ENCODE data around the gene SKOR1.

SKOR1 gene

GRCh38 chr15:67820122-67820991, 5.0 kb upstream of the SKOR1 start:
- no peak for FAIRE-seq

DNA sequence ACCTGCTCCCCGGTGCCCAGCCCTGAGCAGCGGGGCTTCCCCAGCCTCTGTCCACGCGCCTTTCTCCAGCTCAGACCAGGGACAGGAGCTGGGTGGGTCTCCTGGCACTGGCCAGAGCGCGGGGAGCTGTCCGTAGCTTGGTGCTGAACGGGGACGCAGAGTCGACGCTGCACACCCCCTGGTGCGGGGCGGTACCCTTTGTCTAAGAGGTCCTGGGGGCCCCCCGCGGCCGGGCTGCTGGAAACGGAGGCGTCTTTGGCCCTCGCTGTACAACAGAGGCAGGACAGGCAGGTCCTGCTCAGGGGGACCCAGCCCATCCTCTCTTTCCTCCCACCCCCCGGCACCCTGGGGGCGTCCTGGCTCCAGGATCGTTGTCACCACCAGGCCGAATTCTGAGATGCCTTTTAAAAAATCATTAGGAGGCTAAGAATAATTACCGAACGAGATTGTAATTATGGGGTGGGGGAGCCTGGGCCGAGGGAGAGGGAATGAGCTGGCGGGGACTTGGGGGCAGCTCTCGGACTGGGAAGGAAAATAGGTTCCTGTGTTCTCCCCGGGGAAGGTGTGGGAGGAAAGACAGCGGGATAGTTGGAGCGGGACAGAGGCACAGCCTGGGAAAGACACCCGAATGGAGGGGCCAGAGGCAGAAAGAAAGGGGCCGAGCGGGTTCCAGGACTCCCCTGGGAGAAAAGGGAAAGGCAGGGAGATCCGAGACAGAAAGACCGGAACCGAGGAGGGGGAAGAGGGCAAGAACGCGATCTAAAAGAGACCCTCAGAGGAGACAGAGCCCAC, 4.1 kb upstream of the SKOR1 start:
- no peak for FAIRE-seq

- FAIRE-seq, result no peak
Observed at GRCh38 chr15:67821784-67822440, 3.4 kb upstream of the SKOR1 start.

DNA sequence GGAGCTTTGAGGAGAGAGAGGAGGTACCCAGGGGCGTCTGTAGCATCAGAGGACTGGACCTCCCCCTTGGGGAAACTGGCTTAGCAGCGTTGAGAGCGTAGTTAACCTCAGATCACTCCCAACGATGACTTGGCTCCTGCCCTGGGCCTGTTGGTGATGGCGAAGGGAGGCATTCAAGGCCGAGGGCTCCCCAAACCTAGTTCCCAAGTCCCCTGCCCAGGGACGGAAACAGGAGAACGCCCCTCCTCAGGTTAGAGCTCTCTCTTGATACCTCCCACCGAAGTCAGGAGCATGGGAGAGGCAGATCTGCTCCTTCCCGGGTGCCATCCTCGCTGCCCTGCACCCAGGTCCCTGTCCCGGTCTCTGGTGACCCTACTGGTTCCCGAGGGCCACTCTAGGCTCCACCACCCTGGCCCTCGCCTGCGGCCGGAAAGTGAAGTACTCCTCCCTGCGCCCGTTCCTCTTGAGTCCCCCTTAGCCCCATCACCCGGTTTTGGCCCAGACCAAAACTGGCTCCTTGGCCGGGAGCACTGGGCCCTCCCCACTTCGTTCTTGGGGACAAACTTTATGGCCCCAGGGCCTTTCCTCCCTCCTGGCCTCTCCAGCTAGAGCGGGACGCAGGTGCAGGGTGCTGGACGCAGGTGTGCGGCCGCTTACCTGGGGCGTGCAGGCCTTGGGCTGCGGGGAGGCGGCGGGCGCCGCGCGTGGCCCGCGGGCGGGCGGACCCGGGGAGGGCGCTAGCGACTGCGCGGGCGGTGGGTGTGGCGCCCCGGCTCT, 2.6 kb upstream of the SKOR1 start:
- no peak for FAIRE-seq

DNA sequence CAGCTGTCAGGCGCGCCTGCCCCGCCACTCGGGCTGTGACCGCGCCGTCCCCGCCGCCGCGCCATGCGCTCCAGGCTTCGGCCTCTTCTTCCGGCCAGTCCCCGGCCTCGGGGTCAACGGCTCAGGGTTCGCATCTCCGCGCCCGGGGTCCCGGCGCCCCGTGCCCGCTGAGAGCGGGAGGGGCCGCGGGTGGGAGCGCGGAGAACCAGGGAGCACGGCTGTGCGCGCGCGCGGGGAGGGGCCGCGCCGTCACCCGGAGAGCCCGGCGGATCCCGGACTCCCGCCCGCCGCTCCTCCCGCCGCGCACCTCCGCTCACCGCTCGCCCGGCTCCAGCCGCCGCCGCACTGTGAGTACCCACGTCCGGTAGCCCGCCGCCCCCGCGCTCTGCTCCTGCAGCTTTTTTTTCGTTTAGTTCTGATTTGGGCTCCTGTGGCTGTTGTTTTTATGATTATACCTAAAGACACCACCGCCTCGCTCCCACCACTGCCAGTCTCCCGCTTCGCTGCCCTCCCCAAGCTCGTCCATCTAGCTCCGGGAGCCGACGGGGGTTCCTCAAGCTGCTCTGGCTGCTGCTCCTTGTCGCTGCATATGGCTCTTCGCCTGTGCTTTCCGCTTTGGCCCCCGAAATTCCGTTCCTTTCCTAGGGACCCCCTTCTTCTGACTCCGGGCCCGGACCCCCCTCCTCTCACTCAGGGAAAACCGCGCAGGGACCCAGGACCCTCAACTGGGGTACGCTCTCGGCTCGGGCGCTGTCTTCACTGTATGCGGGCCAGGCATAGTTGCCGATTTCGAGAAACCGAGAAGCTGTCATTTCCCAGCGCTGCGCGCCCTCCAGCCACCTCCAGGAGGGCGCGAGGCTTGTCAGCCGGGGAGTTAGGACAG, 1.8 kb upstream of the SKOR1 start:
- FAIRE-seq, result no peak

- FAIRE-seq, result no peak
Observed at GRCh38 chr15:67824197-67824968, 926 bp upstream of the SKOR1 start.

DNA sequence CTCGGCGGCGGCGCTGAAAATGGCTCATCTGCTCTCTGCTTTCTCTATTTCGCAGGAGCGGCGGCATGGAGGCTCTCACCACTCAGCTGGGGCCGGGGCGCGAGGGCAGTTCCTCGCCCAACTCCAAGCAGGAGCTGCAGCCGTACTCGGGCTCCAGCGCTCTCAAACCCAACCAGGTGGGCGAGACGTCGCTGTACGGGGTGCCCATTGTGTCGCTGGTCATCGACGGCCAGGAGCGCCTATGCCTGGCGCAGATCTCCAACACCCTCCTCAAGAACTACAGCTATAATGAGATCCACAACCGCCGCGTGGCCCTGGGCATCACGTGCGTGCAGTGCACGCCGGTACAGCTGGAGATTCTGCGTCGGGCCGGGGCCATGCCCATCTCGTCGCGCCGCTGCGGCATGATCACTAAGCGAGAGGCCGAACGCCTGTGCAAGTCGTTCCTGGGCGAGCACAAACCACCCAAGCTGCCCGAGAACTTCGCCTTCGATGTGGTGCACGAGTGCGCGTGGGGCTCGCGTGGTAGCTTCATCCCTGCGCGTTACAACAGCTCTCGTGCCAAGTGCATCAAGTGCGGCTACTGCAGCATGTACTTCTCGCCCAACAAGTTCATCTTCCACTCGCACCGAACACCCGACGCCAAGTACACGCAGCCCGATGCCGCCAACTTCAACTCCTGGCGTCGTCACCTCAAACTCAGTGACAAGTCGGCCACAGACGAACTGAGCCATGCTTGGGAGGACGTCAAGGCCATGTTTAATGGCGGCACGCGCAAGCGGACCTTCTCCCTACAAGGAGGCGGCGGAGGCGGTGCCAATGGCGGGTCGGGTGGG, 790 bp downstream of the SKOR1 start:
- no peak for FAIRE-seq

DNA sequence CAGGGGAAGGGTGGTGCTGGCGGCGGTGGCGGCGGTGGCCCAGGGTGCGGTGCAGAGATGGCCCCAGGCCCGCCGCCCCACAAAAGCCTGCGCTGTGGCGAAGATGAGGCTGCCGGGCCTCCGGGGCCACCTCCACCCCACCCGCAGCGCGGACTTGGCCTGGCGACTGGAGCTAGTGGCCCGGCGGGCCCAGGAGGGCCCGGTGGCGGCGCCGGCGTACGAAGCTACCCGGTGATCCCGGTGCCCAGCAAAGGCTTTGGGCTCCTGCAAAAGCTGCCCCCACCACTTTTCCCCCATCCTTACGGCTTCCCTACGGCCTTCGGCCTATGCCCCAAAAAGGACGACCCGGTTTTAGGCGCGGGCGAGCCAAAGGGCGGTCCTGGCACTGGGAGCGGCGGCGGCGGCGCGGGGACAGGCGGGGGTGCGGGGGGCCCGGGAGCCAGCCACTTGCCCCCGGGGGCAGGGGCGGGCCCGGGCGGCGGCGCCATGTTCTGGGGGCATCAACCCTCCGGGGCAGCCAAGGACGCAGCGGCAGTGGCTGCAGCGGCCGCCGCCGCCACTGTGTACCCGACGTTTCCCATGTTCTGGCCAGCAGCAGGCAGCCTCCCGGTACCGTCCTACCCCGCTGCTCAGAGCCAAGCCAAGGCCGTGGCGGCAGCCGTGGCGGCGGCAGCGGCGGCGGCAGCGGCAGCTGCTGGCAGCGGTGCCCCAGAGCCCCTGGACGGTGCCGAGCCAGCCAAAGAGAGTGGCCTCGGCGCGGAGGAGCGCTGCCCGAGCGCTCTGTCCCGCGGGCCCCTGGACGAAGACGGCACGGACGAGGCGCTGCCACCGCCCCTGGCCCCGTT, 1.6 kb downstream of the SKOR1 start:
- no peak for FAIRE-seq

GRCh38 chr15:67827562-67828277, 2.4 kb downstream of the SKOR1 start:
- FAIRE-seq, result no peak

- no peak for FAIRE-seq
Observed at GRCh38 chr15:67828278-67828968, 3.1 kb downstream of the SKOR1 start.

DNA sequence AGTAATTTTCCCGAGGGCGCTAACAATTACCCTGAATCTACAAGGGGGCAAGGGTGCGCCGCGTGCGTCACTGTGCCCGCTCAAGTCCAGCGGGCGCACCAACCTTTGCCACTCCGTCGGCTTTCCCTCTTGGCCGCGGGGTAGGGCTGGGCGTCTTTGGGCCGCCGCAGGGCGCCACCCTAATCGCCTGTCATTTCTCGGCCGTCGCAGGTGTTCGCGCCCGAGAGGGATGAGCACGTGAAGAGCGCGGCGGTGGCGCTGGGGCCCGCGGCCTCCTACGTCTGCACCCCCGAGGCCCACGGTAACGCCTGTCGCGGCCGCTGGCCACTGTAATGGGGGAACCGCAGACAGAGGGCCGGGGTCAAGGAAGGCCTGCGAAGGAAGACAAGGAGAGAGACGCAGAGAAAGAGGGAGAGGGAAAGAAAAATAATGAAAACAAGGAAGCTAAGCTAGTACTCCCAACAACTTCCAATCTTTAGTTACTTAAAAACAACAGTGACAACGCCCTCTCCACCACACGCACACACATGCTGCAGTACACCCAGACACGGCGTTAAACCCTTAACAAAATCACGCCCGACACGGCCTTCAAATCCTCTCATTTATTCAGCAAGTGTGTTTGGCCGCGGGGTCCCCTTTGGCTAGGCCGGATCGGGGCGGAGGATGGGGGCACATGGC, 3.8 kb downstream of the SKOR1 start:
- FAIRE-seq, result no peak

DNA sequence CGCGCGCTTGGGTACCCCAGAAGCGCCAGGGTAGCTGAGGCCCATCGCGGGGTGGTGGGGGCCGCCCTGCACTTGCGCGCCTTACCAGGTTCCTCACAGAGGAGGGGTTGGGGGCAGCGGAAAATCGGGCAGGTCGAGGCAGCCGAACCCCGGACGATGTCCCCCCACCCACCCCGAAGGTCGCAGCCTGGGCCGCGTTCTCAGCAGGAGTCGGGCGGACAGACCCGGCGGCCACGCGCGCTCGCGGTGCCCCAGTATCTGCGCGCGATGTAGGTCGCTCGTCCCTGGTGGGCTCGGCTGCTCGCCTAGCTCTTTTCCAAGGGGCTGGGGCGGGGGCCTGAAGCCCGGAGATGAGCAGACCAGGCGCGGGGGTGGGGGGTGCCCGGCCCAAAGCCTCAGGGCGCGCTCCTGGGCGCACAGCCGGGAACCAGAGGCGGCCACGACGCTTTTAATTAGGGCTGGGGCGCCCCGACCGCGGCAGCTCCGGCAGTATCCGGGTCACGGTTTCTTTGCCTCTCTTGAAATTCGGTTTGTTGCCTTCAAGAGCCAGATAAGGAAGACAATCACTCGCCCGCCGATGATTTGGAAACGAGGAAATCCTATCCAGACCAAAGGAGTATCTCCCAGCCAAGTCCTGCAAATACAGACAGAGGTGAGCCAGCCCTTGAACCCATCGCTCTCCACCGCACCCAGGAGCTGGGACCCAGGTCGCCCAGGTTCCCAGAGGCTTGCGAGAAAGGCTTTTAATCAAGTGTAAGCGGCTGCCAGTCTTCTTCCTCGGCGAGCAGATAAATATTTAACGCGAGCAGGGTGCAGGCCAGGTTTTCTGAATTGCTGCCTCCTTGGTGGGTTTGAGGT, 4.6 kb downstream of the SKOR1 start:
- FAIRE-seq, result no peak

GRCh38 chr15:67831363-67831762, 6.1 kb downstream of the SKOR1 start:
- no peak for FAIRE-seq

DNA sequence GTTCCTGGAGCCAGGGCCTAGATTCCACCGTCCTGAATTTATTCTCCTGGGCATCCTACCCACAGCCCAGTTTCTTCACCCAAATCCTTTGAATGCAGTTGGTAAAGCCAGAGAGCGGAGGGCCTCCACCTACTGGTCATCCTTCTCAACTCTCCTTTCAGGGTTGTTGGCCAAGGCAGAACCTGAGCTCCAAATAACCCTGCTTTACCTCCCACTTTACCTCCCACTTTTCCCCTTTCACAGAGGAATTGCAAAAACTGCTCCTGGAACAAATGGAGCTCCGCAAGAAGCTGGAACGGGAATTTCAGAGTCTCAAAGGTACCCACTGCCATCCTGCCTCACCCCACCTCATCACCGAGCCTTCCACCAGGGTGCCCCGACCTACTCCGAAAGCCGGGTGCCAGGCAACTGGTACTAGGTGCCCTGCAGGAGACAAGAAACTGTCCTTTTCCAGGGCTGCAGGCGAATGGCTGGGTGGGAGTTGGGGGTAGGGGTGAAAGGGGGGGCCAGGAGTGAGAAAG, 6.8 kb downstream of the SKOR1 start:
- no peak for FAIRE-seq

GRCh38 chr15:67832897-67833709, 7.8 kb downstream of the SKOR1 start:
- FAIRE-seq, result no peak
